Left ventricle myocardium inferior (tissue), 1 donor: ENCODE data around the gene RIN3. TPM values are rescaled to one million over a fixed set of nuclear protein-coding genes. Genes with fewer than 3 reads are reported as not detected.

ENCODE experiments used
- DNase-seq: peaks from one replicate; pipeline ENCODE4 v3.0.0-alpha.2; 2020
- H3K27ac ChIP-seq: fragments of 200-600 bp; replicated peaks from 2 replicates; pipeline ENCODE4 v1.8.0; 2021
- H3K27me3 ChIP-seq: fragments of 200-600 bp; 2 replicates; pipeline ENCODE4 v1.8.0; 2021; ENCODE audit warnings: low read depth
- H3K36me3 ChIP-seq: fragments of 200-600 bp; 2 replicates; pipeline ENCODE4 v1.8.0; 2021
- H3K4me1 ChIP-seq: fragments of 200-600 bp; 2 replicates; pipeline ENCODE4 v1.8.0; 2021
- H3K4me3 ChIP-seq: fragments of 200-600 bp; 2 replicates; pipeline ENCODE4 v1.8.0; 2021; ENCODE audit warnings: mild to moderate bottlenecking, moderate library complexity
- H3K9me3 ChIP-seq: fragments of 200-600 bp; replicated peaks from 2 replicates; pipeline ENCODE4 v1.8.0; 2021
- CTCF ChIP-seq: fragments of 200-600 bp; IDR thresholded peaks from 2 replicates; pipeline ENCODE4 v1.8.0; 2021; ENCODE audit warnings: antibody characterized with exemption, mild to moderate bottlenecking, borderline replicate concordance
- intact Hi-C: fragments of 100-400 bp; cut with micrococcal nuclease; formaldehyde crosslinking; loops from one replicate; pipeline ENCODE4 v1.11.0; 2022
- total RNA-seq: library from RNA; stranded (reverse); fragmentation: NEBNext Ultra II Directional; extraction: Animal tissue kit (Norgen Biotek cat#: 25700); gene quantifications from one replicate; pipeline ENCODE4 v1.2.1, GENCODE V29; 2021
- donor health status: DM: no; HTN: yes; CAD: no; lungs with severe emphysema.

RIN3 gene
- total RNA-seq, 1 donor from 2014 or later = 13.8 TPM

- no peaks in the 10 kb centered on the region for H3K36me3 ChIP-seq
- TF ChIP-seq CTCF = no peak
- H3K27ac ChIP-seq = no peak overlapping the region
- no peaks in the 10 kb centered on the region for H3K27me3 ChIP-seq
- no peaks in the 10 kb centered on the region for H3K9me3 ChIP-seq
- no peak overlapping the region for H3K4me3 ChIP-seq
- H3K4me1 ChIP-seq = peaks cover 18% of the 10 kb centered on the region
- intact Hi-C loops = no loop called here
- DNase-seq = no peak
These were observed 14.3 kb upstream of the RIN3 start for GRCh38 chr14:92499234-92499633.

- TF ChIP-seq CTCF = no peak
- peak; percentile 63 for DNase-seq
These were observed 13.1 kb upstream of the RIN3 start for GRCh38 chr14:92500491-92500941.

GRCh38 chr14:92501891-92502351 is 11.7 kb upstream of the RIN3 start:
- DNase-seq = no peak
- Histone ChIP-seq H3K4me1 (peaks cover 22% of the 10 kb centered on the region), H3K4me3 (no peak overlapping the region), H3K9me3 (no peaks in the 10 kb centered on the region), H3K27ac (no peak overlapping the region), H3K27me3 (no peaks in the 10 kb centered on the region), H3K36me3 (no peaks in the 10 kb centered on the region)
- TF ChIP-seq CTCF = no peak
- intact Hi-C loops = no loop called here

More at GRCh38 chr14:92500491-92500941, 13.1 kb upstream of the RIN3 start:
- intact Hi-C loops = no loop called here
- peaks cover 22% of the 10 kb centered on the region for H3K4me1 ChIP-seq
- peak overlapping the region; percentile 36 for H3K27ac ChIP-seq
- H3K4me3 ChIP-seq = no peak overlapping the region
- H3K9me3 ChIP-seq = no peaks in the 10 kb centered on the region
- H3K27me3 ChIP-seq = no peaks in the 10 kb centered on the region
- no peaks in the 10 kb centered on the region for H3K36me3 ChIP-seq

- Histone ChIP-seq H3K27ac (no peak overlapping the region), H3K27me3 (no peaks in the 10 kb centered on the region), H3K4me3 (no peak overlapping the region), H3K9me3 (no peaks in the 10 kb centered on the region), H3K4me1 (peaks cover 22% of the 10 kb centered on the region), H3K36me3 (no peaks in the 10 kb centered on the region)
- intact Hi-C loops = no loop called here
- no peak for TF ChIP-seq CTCF
- DNase-seq = no peak
These were observed 10.9 kb upstream of the RIN3 start for GRCh38 chr14:92502541-92503286.

- H3K36me3 ChIP-seq = no peaks in the 10 kb centered on the region
- no peaks in the 10 kb centered on the region for H3K27me3 ChIP-seq
- H3K9me3 ChIP-seq = no peaks in the 10 kb centered on the region
- TF ChIP-seq CTCF = no peak
- no peak for DNase-seq
- H3K4me1 ChIP-seq = peaks cover 22% of the 10 kb centered on the region
- H3K27ac ChIP-seq = peak overlapping the region; percentile 43
- intact Hi-C loops = no loop called here
- H3K4me3 ChIP-seq = no peak overlapping the region
These were observed 9.7 kb upstream of the RIN3 start for GRCh38 chr14:92503756-92504491.
